ENCODE data around the gene DDX31. TPM values are rescaled to one million over a fixed set of nuclear protein-coding genes. Genes with fewer than 3 reads are reported as not detected.

DDX31 gene
- total RNA-seq, 1 experiment from 2014 or later = 25.8 TPM

DNA sequence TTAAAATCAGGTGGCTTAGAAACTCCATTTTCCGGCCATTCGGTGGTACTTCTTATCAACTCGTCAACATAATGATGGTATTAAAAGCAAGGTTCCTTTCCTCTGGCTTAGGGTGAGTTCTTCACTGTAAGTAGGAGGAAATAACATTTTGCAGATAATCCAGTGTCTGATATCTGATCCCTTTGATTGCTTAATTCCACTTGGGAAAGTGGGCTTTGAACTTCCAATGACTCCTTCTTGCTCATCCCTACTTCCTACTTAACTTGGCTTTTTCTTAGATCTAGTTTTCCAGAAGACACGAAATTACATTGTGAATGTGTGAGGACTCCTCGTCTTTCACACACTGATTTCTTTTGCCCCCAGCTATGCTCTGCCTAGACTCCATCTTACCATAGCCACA is 31.5 kb downstream of the DDX31 start:
- RAD21 ChIA-PET (ENCODE audit: low non-redundant PET in 1 of 2, low total read pairs in 2 of 2, uncharacterized antibody in 2 of 2, unreplicated experiment in 2 of 2) = no interaction called here
- no peak overlapping the region for H3K4me3 ChIP-seq (replicated peaks in 1 of 2; ENCODE audit: low read depth in 1 of 2, low read length in 2 of 2)
- H3K9me3 ChIP-seq (ENCODE audit: control insufficient read depth in 1 of 2, insufficient read depth in 1 of 2, low read depth in 1 of 2, low read length in 2 of 2) = no peaks in the 10 kb centered on the region
- H3K27ac ChIP-seq (ENCODE audit: low read depth, low read length) = no peak overlapping the region
- H4K20me1 ChIP-seq (ENCODE audit: insufficient read depth) = no peaks in the 10 kb centered on the region
- TF ChIP-seq ZFX (IDR thresholded peaks at IDR 0.05) (no peak), RAD21 (IDR thresholded peaks at IDR 0.05; ENCODE audit: low read depth) (no peak), YY1 (IDR thresholded peaks at IDR 0.05; ENCODE audit: extremely low read depth, insufficient replicate concordance, low read depth, low read length) (no peak), SIN3A (IDR thresholded peaks at IDR 0.05; ENCODE audit: low read depth) (no peak), EZH2phosphoT487 (IDR thresholded peaks at IDR 0.05; ENCODE audit: borderline replicate concordance) (no peak), CBX3 (IDR thresholded peaks at IDR 0.05; ENCODE audit: low read depth) (no peak), TCF7L2 (IDR thresholded peaks at IDR 0.05; ENCODE audit: borderline replicate concordance, extremely low read depth, insufficient read depth, insufficient read length) (no peak), SRF (IDR thresholded peaks at IDR 0.05; ENCODE audit: low read depth) (no peak)
- TF ChIP-seq, protein P1, sequence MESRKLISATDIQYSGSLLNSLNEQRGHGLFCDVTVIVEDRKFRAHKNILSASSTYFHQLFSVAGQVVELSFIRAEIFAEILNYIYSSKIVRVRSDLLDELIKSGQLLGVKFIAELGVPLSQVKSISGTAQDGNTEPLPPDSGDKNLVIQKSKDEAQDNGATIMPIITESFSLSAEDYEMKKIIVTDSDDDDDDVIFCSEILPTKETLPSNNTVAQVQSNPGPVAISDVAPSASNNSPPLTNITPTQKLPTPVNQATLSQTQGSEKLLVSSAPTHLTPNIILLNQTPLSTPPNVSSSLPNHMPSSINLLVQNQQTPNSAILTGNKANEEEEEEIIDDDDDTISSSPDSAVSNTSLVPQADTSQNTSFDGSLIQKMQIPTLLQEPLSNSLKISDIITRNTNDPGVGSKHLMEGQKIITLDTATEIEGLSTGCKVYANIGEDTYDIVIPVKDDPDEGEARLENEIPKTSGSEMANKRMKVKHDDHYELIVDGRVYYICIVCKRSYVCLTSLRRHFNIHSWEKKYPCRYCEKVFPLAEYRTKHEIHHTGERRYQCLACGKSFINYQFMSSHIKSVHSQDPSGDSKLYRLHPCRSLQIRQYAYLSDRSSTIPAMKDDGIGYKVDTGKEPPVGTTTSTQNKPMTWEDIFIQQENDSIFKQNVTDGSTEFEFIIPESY (IDR thresholded peaks at IDR 0.05; ENCODE audit: extremely low read depth, insufficient replicate concordance, low read length) = no peak
- TF ChIP-seq, protein P2, sequence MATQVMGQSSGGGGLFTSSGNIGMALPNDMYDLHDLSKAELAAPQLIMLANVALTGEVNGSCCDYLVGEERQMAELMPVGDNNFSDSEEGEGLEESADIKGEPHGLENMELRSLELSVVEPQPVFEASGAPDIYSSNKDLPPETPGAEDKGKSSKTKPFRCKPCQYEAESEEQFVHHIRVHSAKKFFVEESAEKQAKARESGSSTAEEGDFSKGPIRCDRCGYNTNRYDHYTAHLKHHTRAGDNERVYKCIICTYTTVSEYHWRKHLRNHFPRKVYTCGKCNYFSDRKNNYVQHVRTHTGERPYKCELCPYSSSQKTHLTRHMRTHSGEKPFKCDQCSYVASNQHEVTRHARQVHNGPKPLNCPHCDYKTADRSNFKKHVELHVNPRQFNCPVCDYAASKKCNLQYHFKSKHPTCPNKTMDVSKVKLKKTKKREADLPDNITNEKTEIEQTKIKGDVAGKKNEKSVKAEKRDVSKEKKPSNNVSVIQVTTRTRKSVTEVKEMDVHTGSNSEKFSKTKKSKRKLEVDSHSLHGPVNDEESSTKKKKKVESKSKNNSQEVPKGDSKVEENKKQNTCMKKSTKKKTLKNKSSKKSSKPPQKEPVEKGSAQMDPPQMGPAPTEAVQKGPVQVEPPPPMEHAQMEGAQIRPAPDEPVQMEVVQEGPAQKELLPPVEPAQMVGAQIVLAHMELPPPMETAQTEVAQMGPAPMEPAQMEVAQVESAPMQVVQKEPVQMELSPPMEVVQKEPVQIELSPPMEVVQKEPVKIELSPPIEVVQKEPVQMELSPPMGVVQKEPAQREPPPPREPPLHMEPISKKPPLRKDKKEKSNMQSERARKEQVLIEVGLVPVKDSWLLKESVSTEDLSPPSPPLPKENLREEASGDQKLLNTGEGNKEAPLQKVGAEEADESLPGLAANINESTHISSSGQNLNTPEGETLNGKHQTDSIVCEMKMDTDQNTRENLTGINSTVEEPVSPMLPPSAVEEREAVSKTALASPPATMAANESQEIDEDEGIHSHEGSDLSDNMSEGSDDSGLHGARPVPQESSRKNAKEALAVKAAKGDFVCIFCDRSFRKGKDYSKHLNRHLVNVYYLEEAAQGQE (IDR thresholded peaks at IDR 0.05; ENCODE audit: low read depth) = no peak
- TF ChIP-seq, protein P3, sequence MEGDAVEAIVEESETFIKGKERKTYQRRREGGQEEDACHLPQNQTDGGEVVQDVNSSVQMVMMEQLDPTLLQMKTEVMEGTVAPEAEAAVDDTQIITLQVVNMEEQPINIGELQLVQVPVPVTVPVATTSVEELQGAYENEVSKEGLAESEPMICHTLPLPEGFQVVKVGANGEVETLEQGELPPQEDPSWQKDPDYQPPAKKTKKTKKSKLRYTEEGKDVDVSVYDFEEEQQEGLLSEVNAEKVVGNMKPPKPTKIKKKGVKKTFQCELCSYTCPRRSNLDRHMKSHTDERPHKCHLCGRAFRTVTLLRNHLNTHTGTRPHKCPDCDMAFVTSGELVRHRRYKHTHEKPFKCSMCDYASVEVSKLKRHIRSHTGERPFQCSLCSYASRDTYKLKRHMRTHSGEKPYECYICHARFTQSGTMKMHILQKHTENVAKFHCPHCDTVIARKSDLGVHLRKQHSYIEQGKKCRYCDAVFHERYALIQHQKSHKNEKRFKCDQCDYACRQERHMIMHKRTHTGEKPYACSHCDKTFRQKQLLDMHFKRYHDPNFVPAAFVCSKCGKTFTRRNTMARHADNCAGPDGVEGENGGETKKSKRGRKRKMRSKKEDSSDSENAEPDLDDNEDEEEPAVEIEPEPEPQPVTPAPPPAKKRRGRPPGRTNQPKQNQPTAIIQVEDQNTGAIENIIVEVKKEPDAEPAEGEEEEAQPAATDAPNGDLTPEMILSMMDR (IDR thresholded peaks at IDR 0.05 in 2 of 3, conservative IDR thresholded peaks at IDR 0.05 in 1 of 3; ENCODE audit: borderline replicate concordance in 1 of 3, insufficient read depth in 1 of 3, low read depth in 2 of 3, low read length in 2 of 3) = no peak
- TF ChIP-seq, protein P4, sequence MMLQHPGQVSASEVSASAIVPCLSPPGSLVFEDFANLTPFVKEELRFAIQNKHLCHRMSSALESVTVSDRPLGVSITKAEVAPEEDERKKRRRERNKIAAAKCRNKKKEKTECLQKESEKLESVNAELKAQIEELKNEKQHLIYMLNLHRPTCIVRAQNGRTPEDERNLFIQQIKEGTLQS (IDR thresholded peaks at IDR 0.05) = no peak
- peaks cover 4% of the 10 kb centered on the region; the same call in 1 of the 2 replicates for H3K79me2 ChIP-seq (ENCODE audit: insufficient read depth, low read length)
- no peak overlapping the region for H3K4me2 ChIP-seq (ENCODE audit: low read length)
- H2AFZ ChIP-seq (ENCODE audit: low read depth, low read length, poor library complexity, severe bottlenecking) = no peak overlapping the region
- no peaks in the 10 kb centered on the region for H3K9me2 ChIP-seq (ENCODE audit: insufficient read depth)
- POLR2A ChIA-PET = no interaction called here
- no peak for DNase-seq (ENCODE audit: low read depth, low spot score)
- no peaks in the 10 kb centered on the region for H3K4me1 ChIP-seq (ENCODE audit: control insufficient read depth in 1 of 2, insufficient read depth in 2 of 2, low read length in 2 of 2)
- H3K9ac ChIP-seq (ENCODE audit: low read length) = no peak overlapping the region
- intact Hi-C loops (cut with micrococcal nuclease) = no loop called here
- no peak for ATAC-seq
- no TSS peak for BruUV-seq (replicated peaks)
- CTCF ChIA-PET = no interaction called here
- peaks cover 25 to 39% of the 10 kb centered on the region in 2 experiments; a peak in 3 of 4 replicates for H3K36me3 ChIP-seq (ENCODE audit: control insufficient read depth in 1 of 2, insufficient read depth in 2 of 2, low read length in 2 of 2)
- H3K27me3 ChIP-seq (ENCODE audit: insufficient read depth, low read length) = no peaks in the 10 kb centered on the region
